SK-N-SH treated with all-trans-retinoic acid at 6 μM for 48 hours (cell line): ENCODE results near the gene SIN3A.

Experiments
- CREB5 ChIP-seq: fragments of 250-450 bp; sonication (Bioruptor Pico); IDR thresholded peaks from 2 replicates; pipeline ENCODE4 v1.5.1; 2020; ENCODE audit warnings: low read depth, mild to moderate bottlenecking, moderate library complexity
- CSDC2 ChIP-seq: fragments of 250-450 bp; sonication (Bioruptor Pico); IDR thresholded peaks from 2 replicates; pipeline ENCODE4 v1.5.0; 2020; ENCODE audit warnings: mild to moderate bottlenecking, moderate library complexity
- OSR1 ChIP-seq: fragments of 250-450 bp; sonication (Bioruptor Pico); IDR thresholded peaks from 2 replicates; pipeline ENCODE4 v1.8.0; 2022; ENCODE audit warnings: moderate library complexity, mild to moderate bottlenecking, inconsistent platforms
- RARB ChIP-seq: fragments of 250-450 bp; sonication (Bioruptor Pico); IDR thresholded peaks from 2 replicates; pipeline ENCODE4 v1.8.0; 2021; ENCODE audit warnings: mild to moderate bottlenecking, moderate library complexity
- TCF4 ChIP-seq: fragments of 250-450 bp; sonication (Bioruptor Pico); IDR thresholded peaks from 2 replicates; pipeline ENCODE4 v1.8.0; 2021; ENCODE audit warnings: mild to moderate bottlenecking, moderate library complexity, borderline replicate concordance
- ZFP3 ChIP-seq: fragments of 250-450 bp; sonication (Bioruptor Pico); IDR thresholded peaks from 2 replicates; pipeline ENCODE4 v1.5.0; 2020; ENCODE audit warnings: mild to moderate bottlenecking, moderate library complexity
- TF ChIP-seq, protein P1 (sequence below): fragments of 250-450 bp; sonication (Bioruptor Pico); IDR thresholded peaks from 2 replicates; pipeline ENCODE4 v1.5.0; 2020; ENCODE audit warnings: mild to moderate bottlenecking, moderate library complexity

- no peak for TF ChIP-seq RARB
- TF ChIP-seq ZFP3: no peak
- TF ChIP-seq CREB5 (CRISPR knock-in tag): no peak
- no peak for TF ChIP-seq OSR1
- no peak for TF ChIP-seq TCF4 (CRISPR knock-in tag)
- TF ChIP-seq CSDC2 (CRISPR knock-in tag): no peak
- TF ChIP-seq, protein P1, sequence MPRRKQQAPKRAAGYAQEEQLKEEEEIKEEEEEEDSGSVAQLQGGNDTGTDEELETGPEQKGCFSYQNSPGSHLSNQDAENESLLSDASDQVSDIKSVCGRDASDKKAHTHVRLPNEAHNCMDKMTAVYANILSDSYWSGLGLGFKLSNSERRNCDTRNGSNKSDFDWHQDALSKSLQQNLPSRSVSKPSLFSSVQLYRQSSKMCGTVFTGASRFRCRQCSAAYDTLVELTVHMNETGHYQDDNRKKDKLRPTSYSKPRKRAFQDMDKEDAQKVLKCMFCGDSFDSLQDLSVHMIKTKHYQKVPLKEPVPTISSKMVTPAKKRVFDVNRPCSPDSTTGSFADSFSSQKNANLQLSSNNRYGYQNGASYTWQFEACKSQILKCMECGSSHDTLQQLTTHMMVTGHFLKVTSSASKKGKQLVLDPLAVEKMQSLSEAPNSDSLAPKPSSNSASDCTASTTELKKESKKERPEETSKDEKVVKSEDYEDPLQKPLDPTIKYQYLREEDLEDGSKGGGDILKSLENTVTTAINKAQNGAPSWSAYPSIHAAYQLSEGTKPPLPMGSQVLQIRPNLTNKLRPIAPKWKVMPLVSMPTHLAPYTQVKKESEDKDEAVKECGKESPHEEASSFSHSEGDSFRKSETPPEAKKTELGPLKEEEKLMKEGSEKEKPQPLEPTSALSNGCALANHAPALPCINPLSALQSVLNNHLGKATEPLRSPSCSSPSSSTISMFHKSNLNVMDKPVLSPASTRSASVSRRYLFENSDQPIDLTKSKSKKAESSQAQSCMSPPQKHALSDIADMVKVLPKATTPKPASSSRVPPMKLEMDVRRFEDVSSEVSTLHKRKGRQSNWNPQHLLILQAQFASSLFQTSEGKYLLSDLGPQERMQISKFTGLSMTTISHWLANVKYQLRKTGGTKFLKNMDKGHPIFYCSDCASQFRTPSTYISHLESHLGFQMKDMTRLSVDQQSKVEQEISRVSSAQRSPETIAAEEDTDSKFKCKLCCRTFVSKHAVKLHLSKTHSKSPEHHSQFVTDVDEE: no peak
These were observed 4.6 kb upstream of the SIN3A start for GRCh38 chr15:75455982-75456531.
